Activated T-helper 2 cell treated with anti-CD3 and anti-CD28 coated beads, Interferon-gamma antibody, Interleukin-2, Interleukin-4, amounts not matched to agents 10 μg/mL and 5 μg/mL and 100 μg/mL, durations not matched to agents 14 hours and 24 hours and 36 hours (primary cell): ENCODE measurements around the gene AK9. TPM values are rescaled to one million over a fixed set of nuclear protein-coding genes. Genes with fewer than 3 reads are reported as not detected.
A peak's percentile ranks its signal among the peaks of the same experiment; 100 is the strongest.

ENCODE experiments used
- DNase-seq: peaks from one replicate; pipeline ENCODE4 v3.0.0; 2021; ENCODE audit warnings: low spot score
- H3K27ac Mint-ChIP-seq: one replicate; pipeline ENCODE4 v1.8.0; 2021; ENCODE audit warnings: mixed read lengths
- H3K27me3 Mint-ChIP-seq: one replicate; pipeline ENCODE4 v1.8.0; 2021; ENCODE audit warnings: low read depth, mixed read lengths
- H3K36me3 Mint-ChIP-seq: one replicate; pipeline ENCODE4 v1.8.0; 2021; ENCODE audit warnings: low read depth, mixed read lengths
- H3K4me1 Mint-ChIP-seq: one replicate; pipeline ENCODE4 v1.8.0; 2021; ENCODE audit warnings: low read depth, mixed read lengths
- H3K4me3 Mint-ChIP-seq: one replicate; pipeline ENCODE4 v1.8.0; 2021; ENCODE audit warnings: low read depth, mild to moderate bottlenecking, moderate library complexity, mixed read lengths
- H3K9me3 Mint-ChIP-seq: one replicate; pipeline ENCODE4 v1.8.0; 2021; ENCODE audit warnings: mixed read lengths
- intact Hi-C: fragments of 100-400 bp; cut with micrococcal nuclease; formaldehyde crosslinking; loops from one replicate; pipeline ENCODE4 v1.15.1; 2023
- total RNA-seq: library from RNA; stranded (reverse); gene quantifications from 2 replicates; pipeline ENCODE4 v1.2.3, GENCODE V29; 2022

The AK9 gene
- total RNA-seq, 1 donor from 2014 or later, result 3.8 TPM

- Mint-ChIP-seq H3K27ac (peak overlapping the region; percentile 94), H3K9me3 (no peaks in the 10 kb centered on the region), H3K36me3 (peaks cover 47% of the 10 kb centered on the region), H3K27me3 (no peaks in the 10 kb centered on the region), H3K4me3 (peak overlapping the region; percentile 97), H3K4me1 (peaks cover 64% of the 10 kb centered on the region)
- intact Hi-C loops, result loop anchor here (1.0 to 10.0 kb wide), 7 partner anchors 14 to 730 kb away; partner anchors contain the start of genes AK9, CD164, CDC40 and CEP57L1
- DNase-seq, result peak; percentile 64
Observed at GRCh38 chr6:109454496-109455436, 236.2 kb downstream of the AK9 start.

DNA sequence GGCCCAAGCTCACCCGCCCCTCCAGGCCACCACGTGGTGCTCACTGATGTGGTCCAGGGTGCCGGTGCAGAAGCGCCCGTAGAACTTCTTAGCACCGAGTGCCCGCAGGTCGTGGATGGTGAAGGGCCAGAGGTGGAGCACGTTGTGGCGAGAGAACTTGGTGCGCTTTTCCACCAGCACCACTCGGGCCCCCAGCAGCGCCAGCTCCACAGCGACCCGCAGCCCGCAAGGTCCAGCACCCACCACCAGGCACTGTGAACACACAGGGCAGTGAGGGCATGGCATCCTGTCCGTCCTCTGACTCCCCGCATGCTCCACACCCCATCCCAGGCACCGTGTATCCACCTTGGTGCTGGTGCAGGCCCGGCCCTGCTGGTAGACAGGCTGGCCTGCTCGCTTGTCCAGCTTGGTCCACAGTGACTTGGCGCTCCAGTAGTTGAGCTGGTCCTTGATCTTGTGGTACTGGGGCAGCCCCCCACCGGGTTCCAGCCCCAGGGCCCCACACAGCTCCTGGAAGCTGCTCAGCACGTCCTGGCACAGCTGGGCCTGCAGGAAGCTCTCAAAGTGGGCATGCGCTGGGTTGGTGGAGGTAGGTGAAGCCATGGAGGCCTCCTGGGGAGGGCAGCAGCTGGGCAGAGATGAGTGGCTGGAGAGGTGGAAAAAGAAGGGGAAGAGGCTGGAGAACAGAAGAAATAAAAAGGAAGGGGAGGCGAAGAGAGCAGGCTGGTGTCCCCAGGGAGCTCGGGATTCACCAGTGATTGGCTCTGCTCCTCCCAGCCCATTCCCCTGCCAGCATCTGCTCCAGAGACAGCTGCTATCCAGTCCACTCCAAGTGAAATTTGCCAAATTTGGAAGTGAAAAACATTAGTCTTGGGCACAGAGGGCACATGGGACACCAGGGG lies 237.2 kb downstream of the AK9 start:
- no peaks in the 10 kb centered on the region for H3K27me3 Mint-ChIP-seq
- no peaks in the 10 kb centered on the region for H3K9me3 Mint-ChIP-seq
- H3K27ac Mint-ChIP-seq, result peak overlapping the region; percentile 90
- peaks cover 40% of the 10 kb centered on the region for H3K36me3 Mint-ChIP-seq
- DNase-seq, result no peak
- intact Hi-C loops, result loop anchor here (10.0 kb wide), 3 partner anchors 61 to 731 kb away; partner anchors contain the start of genes CDC40, CEP57L1 and SESN1
- peak overlapping the region; percentile 97 for H3K4me3 Mint-ChIP-seq
- peaks cover 60% of the 10 kb centered on the region for H3K4me1 Mint-ChIP-seq

DNA sequence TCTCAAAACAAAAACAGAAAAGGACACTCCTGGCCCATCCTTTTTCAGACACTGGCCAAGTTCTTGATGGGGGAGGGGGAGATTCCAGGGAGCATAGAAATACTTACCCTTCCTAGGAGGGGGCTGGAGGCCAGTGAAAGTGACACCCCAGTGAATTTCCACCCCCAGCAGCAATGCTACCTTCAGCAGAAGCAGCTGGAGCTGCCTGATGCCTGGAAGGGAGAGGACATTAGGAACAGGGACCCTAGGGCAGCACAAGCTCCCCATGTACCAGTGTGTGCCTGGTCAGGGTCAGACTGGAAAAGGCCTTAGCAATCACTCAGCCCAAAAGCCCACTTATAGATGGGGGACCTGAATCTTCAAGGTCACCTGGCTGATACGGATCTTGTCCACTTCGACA lies 237.8 kb downstream of the AK9 start:
- no peaks in the 10 kb centered on the region for H3K9me3 Mint-ChIP-seq
- H3K4me1 Mint-ChIP-seq, result peaks cover 58% of the 10 kb centered on the region
- no peaks in the 10 kb centered on the region for H3K27me3 Mint-ChIP-seq
- H3K4me3 Mint-ChIP-seq, result no peak overlapping the region
- peaks cover 40% of the 10 kb centered on the region for H3K36me3 Mint-ChIP-seq
- intact Hi-C loops, result loop anchor here (10.0 kb wide), 3 partner anchors 62 to 732 kb away; partner anchors contain the start of genes CDC40, CEP57L1 and SESN1
- H3K27ac Mint-ChIP-seq, result no peak overlapping the region
- DNase-seq, result no peak

DNA sequence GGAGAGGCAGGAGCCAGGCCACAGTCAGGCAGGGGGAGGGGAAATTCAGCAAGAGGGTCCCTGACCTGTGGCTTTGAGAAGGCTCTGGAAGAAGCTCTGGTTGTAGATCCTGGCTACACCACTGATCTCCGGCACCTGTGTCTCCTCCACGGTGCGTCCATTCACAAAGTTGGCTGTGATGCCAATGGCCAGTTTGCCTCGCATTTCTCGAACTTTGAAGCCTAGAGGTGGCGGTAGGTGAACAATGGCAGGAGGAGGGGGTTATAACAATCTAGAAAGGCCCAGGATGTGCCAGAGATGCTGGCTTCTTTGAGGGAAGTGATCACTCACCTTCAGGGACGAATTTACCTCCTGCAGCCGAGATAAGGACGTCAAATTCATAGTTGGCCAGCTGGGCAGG lies 238.8 kb downstream of the AK9 start:
- no peak for DNase-seq
- H3K4me3 Mint-ChIP-seq, result peak overlapping the region; percentile 35
- intact Hi-C loops, result loop anchor here (10.0 kb wide), 3 partner anchors 63 to 733 kb away; partner anchors contain the start of genes CDC40, CEP57L1 and SESN1
- peaks cover 51% of the 10 kb centered on the region for H3K4me1 Mint-ChIP-seq
- H3K27ac Mint-ChIP-seq, result no peak overlapping the region
- no peaks in the 10 kb centered on the region for H3K9me3 Mint-ChIP-seq
- peaks cover 42% of the 10 kb centered on the region for H3K36me3 Mint-ChIP-seq
- no peaks in the 10 kb centered on the region for H3K27me3 Mint-ChIP-seq

- Mint-ChIP-seq H3K27me3 (no peaks in the 10 kb centered on the region), H3K4me1 (peaks cover 44% of the 10 kb centered on the region), H3K9me3 (no peaks in the 10 kb centered on the region), H3K27ac (no peak overlapping the region), H3K4me3 (no peak overlapping the region), H3K36me3 (peaks cover 45% of the 10 kb centered on the region)
- intact Hi-C loops, result loop anchor here (10.0 kb wide), 3 partner anchors 63 to 733 kb away; partner anchors contain the start of genes CDC40, CEP57L1 and SESN1
- DNase-seq, result no peak
Observed at GRCh38 chr6:109451376-109451775, 239.6 kb downstream of the AK9 start.

- no peak for DNase-seq
- intact Hi-C loops, result loop anchor here (10.0 kb wide), 3 partner anchors 64 to 734 kb away; partner anchors contain the start of genes CDC40, CEP57L1 and SESN1
- no peaks in the 10 kb centered on the region for H3K9me3 Mint-ChIP-seq
- H3K36me3 Mint-ChIP-seq, result peaks cover 50% of the 10 kb centered on the region
- H3K27me3 Mint-ChIP-seq, result no peaks in the 10 kb centered on the region
- H3K4me1 Mint-ChIP-seq, result peaks cover 41% of the 10 kb centered on the region
- H3K4me3 Mint-ChIP-seq, result no peak overlapping the region
- H3K27ac Mint-ChIP-seq, result no peak overlapping the region
Observed at GRCh38 chr6:109450801-109451200, 240.2 kb downstream of the AK9 start.

DNA sequence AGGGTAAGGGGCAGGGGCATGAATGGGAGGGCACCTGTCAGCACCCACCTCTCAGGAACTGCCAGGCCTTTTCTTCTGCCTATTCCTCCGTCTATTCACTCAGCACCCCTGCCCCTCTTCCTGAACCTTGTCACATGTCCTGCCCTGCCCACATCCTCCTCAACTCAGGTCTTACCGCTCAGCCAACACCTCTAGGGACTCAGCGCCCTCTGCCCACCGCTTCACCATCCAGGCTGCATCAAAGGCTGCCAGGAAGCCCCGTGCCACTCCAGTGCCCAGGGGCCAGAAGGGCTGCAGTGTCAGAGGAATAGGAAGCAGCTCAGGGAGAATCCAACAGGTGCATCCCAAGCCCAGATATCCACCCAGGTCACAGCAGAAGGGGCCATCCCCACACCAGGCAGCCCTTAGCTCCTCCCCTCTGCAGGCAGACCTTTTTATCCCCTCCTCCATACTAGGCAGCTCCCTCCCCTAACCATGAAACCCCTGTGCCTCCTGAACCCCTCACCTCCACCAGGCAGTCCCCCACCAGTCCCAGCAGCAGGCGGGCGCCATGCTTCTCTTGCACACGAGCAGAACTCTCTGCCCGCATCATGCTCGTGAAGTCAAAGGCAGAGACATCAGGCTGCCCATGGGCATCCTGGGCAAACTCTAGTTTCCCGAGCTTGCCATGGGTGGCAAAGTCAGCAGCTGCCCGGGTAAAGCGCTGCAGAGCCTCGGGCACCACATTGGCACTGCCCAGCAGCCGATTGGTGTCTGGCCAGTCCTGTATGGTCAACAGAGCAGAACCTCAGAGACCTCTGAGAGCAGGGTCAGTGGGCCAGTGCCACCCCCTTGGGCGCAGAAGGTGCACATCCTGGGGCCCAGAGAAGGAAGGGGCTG lies 241.0 kb downstream of the AK9 start:
- intact Hi-C loops, result loop anchor here (10.0 kb wide), 3 partner anchors 65 to 735 kb away; partner anchors contain the start of genes CDC40, CEP57L1 and SESN1
- Mint-ChIP-seq H3K9me3 (no peaks in the 10 kb centered on the region), H3K27me3 (no peaks in the 10 kb centered on the region), H3K27ac (peak overlapping the region; percentile 43), H3K4me3 (peak overlapping the region; percentile 26), H3K4me1 (peaks cover 41% of the 10 kb centered on the region), H3K36me3 (peaks cover 56% of the 10 kb centered on the region)
- DNase-seq, result no peak

GRCh38 chr6:109449064-109449794 lies 241.8 kb downstream of the AK9 start:
- DNase-seq, result no peak
- H3K27me3 Mint-ChIP-seq, result no peaks in the 10 kb centered on the region
- H3K36me3 Mint-ChIP-seq, result peaks cover 64% of the 10 kb centered on the region
- H3K27ac Mint-ChIP-seq, result no peak overlapping the region
- H3K4me1 Mint-ChIP-seq, result peaks cover 37% of the 10 kb centered on the region
- intact Hi-C loops, result no loop called here
- no peaks in the 10 kb centered on the region for H3K9me3 Mint-ChIP-seq
- H3K4me3 Mint-ChIP-seq, result no peak overlapping the region

DNA sequence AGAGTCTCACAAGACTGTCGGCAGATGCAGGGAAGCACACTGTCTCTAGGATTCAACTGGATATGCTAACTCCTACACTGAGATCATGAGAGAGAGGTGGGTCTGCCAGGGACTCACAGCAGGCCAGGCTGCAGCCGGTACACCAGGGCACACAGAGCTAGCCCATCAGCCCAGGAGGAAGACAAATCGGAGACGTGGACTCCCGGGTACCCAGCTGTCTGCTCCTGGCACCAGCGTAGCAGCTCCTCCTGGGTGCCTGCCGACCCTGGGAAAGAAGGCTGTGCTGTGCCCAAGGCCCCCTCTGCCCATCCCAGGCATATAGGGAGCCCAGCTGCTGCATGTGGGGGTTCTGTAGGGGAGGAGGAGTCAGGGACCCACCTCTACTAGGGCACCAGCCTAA lies 242.4 kb downstream of the AK9 start:
- no peaks in the 10 kb centered on the region for H3K27me3 Mint-ChIP-seq
- no peak overlapping the region for H3K27ac Mint-ChIP-seq
- H3K4me3 Mint-ChIP-seq, result no peak overlapping the region
- intact Hi-C loops, result no loop called here
- peaks cover 31% of the 10 kb centered on the region for H3K4me1 Mint-ChIP-seq
- H3K9me3 Mint-ChIP-seq, result no peaks in the 10 kb centered on the region
- DNase-seq, result no peak
- peaks cover 61% of the 10 kb centered on the region for H3K36me3 Mint-ChIP-seq

DNA sequence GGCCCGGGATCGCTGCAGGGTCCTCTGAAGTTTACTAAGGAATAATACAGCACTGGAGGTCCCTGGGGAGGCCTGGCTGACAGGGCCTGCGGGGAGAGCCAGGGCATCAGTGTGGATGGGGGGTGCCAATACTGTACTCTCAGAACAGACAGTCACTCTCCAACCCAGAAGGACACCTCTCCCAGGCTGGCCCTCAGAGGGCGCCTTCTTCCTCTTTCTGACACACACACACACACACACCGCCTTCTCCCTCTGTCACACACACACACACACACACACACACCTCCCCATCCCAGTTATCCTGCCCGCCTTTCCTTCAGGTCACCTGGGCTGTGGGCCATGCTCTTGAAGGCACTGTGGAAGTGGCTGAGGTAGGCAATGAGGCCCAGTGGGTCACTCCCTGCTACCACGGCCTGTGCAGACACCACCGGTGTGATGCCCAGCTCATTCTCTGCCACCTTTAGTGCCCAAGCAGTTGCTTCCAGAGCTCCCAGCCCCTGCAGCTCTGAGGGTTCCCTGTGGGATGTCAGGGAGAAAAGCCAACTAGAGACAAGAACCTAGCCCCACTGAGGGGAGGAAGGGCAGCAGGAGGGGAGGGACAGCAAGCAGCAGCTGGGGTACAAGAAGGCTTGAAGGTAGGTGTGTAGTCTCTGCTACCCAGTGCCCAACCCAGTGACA lies 243.0 kb downstream of the AK9 start:
- intact Hi-C loops, result no loop called here
- Mint-ChIP-seq H3K4me3 (no peak overlapping the region), H3K36me3 (peaks cover 67% of the 10 kb centered on the region), H3K4me1 (peaks cover 28% of the 10 kb centered on the region), H3K27ac (no peak overlapping the region), H3K27me3 (no peaks in the 10 kb centered on the region), H3K9me3 (no peaks in the 10 kb centered on the region)
- DNase-seq, result no peak

GRCh38 chr6:109447087-109447486 lies 243.9 kb downstream of the AK9 start:
- Mint-ChIP-seq H3K4me3 (no peak overlapping the region), H3K27ac (no peak overlapping the region), H3K4me1 (peaks cover 32% of the 10 kb centered on the region), H3K9me3 (no peaks in the 10 kb centered on the region), H3K36me3 (peaks cover 69% of the 10 kb centered on the region), H3K27me3 (no peaks in the 10 kb centered on the region)
- no peak for DNase-seq
- intact Hi-C loops, result no loop called here
